Common myeloid progenitor, CD34-positive (primary cell): ENCODE results near the gene SH3YL1.

Source experiments
- CTCF ChIA-PET: fragments of 350-600 bp; sonication (Branson Sonifier 250); formaldehyde crosslinking; loops from one replicate; lab custom pipeline; 2021; ENCODE audit warnings: antibody characterized with exemption; lab: Charles Lee
- POLR2A ChIA-PET: fragments of 350-600 bp; sonication (Branson Sonifier 250); formaldehyde crosslinking; loops from one replicate; lab custom pipeline; 2021; ENCODE audit warnings: antibody characterized with exemption; lab: Charles Lee
- DNase-seq, 3 donors: peaks; one replicate each; pipeline versions ENCODE4 v3.0.0 to v3.0.0-alpha.2; 2013
- H3K27ac ChIP-seq, 2 experiments: 1 replicate in 1 of 2; 2 replicates in 1 of 2; pipeline ENCODE4 v1.7.0; 2013; ENCODE audit warnings: inconsistent platforms in 2 of 2, low read length in 2 of 2, mild to moderate bottlenecking in 2 of 2, low read depth in 1 of 2, moderate library complexity in 1 of 2; ENCODE audit not compliant: severe bottlenecking in 2 of 2, insufficient read depth in 1 of 2, poor library complexity in 1 of 2
- H3K27me3 ChIP-seq, 5 experiments: replicated peaks in 2 of 5; 1 replicate in 3 of 5; 2 replicates in 2 of 5; pipeline versions ENCODE4 v1.6.1 to v1.7.0; 2013; ENCODE audit warnings: low read length in 4 of 5, mild to moderate bottlenecking in 2 of 5, moderate library complexity in 2 of 5, inconsistent platforms in 1 of 5; ENCODE audit not compliant: insufficient read depth in 5 of 5, control insufficient read depth in 4 of 5
- H3K36me3 ChIP-seq, 4 experiments: 1 replicate in 2 of 4; 2 replicates in 2 of 4; pipeline versions ENCODE4 v1.6.1 to v1.7.0; 2013; ENCODE audit warnings: low read length in 3 of 4, control low read depth in 1 of 4, mild to moderate bottlenecking in 1 of 4; ENCODE audit not compliant: control insufficient read depth in 4 of 4, insufficient read depth in 4 of 4
- H3K4me1 ChIP-seq, 4 experiments: 1 replicate in 3 of 4; 2 replicates in 1 of 4; pipeline versions ENCODE4 v1.6.1 to v1.7.1; 2013; ENCODE audit warnings: low read length in 3 of 4, mild to moderate bottlenecking in 3 of 4, control low read depth in 1 of 4, inconsistent platforms in 1 of 4, moderate library complexity in 1 of 4; ENCODE audit not compliant: control insufficient read depth in 4 of 4, insufficient read depth in 4 of 4; ENCODE audit errors: control extremely low read depth in 1 of 4
- H3K4me3 ChIP-seq, 7 experiments: 1 replicate in 4 of 7; 2 replicates in 3 of 7; pipeline versions ENCODE4 v1.5.1 to v1.7.0; 2013; ENCODE audit warnings: mild to moderate bottlenecking in 7 of 7, low read length in 6 of 7, moderate library complexity in 6 of 7, inconsistent platforms in 2 of 7, low read depth in 2 of 7, control low read depth in 1 of 7; ENCODE audit not compliant: insufficient read depth in 4 of 7, control insufficient read depth in 1 of 7; ENCODE audit errors: extremely low read depth in 1 of 7
- H3K9me3 ChIP-seq, 5 experiments: 1 replicate in 4 of 5; 2 replicates in 1 of 5; pipeline versions ENCODE4 v1.6.1 to v1.7.1; 2013; ENCODE audit warnings: low read length in 4 of 5, mild to moderate bottlenecking in 2 of 5, inconsistent platforms in 1 of 5, low read depth in 1 of 5, moderate library complexity in 1 of 5; ENCODE audit not compliant: control insufficient read depth in 4 of 5, insufficient read depth in 2 of 5; ENCODE audit errors: control extremely low read depth in 1 of 5
- WGBS: methylation state at CpG from one replicate; pipeline ENCODE4 v1.1.5; 2013; ENCODE audit not compliant: insufficient coverage; 5-methylcytosine and 5-hydroxymethylcytosine counted together

Gene SH3YL1

DNA sequence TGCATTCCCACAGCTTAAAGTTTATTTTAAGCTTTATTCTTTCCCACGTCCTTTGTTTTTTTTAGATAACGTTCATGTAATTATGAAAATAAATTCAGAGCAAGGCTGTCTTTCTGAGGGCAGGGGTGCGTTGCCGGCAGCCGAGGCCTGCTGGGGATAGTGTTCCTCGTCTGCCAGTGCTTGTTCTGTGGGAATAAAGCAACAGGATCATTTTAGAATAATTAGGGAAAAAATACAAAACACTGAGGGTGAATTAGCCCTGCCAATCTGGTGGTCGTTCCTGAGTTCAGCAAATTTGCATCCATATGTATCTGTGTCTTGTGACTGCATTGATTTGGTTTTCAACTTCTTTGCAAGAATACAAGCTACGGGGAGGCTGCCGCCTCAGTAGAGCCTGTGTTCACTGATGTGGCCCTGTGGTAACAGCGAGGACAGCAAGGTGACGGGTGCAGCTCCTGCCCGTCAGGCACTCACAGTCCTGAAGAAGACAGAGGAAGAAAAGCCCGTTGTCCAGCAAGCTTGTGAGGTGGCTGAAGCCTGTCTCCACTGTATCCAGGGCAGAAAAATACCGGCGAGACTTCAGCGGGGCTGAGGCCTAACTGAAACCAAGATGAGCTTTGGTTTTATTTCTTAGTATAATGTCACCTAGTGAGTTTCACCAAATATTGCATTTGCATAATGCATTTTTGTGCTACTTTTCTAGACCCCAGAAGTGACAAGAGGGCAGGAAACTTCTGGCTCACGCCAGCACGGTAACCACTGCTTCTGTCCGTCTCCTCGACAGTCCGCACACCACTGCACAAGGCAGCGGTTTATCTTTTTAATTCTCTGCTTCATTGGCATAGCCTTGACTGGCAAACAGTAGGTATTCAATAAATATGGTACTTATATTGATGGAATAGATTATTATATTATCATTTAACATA, 64.5 kb downstream of the SH3YL1 start:
- POLR2A ChIA-PET: no interaction called here
- Histone ChIP-seq H3K4me1 (no peaks in the 10 kb centered on the region), H3K4me3 (no peak overlapping the region), H3K36me3 (no peaks in the 10 kb centered on the region), H3K9me3 (peaks cover 0 to 3% (median 0%) of the 10 kb centered on the region in 5 experiments), H3K27ac (no peak overlapping the region), H3K27me3 (no peaks in the 10 kb centered on the region)
- WGBS: 80% methylated on average over 15 of the region's 22 CpGs
- CTCF ChIA-PET: interaction anchor here (1.0 kb wide), 1 partner anchor 9 kb away, joined by 4 read pairs; no protein-coding TSS in a partner anchor
- DNase-seq: no peak

DNA sequence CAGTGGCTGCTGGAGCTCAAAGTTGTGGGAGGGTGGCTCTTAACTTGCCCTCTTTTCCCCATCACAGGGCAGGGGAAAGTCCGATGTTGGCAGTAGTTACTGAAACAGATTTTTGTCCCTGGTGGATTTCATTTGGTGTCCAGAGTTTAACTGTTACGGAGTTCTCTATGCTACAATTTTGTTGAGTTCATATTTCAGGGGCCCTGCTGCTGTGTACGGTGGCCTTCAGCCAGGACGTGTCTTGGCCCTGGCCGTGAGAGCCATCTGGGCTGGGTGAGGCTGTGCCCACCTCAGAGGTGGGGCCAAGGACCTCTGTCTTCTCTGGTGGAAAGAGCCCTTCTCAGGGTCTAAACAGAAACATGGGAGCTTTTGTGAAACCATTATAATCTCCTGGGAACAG, 67.4 kb downstream of the SH3YL1 start:
- H3K4me3 ChIP-seq: no peak overlapping the region
- H3K9me3 ChIP-seq: peaks cover 0 to 3% (median 0%) of the 10 kb centered on the region in 5 experiments
- POLR2A ChIA-PET: no interaction called here
- CTCF ChIA-PET: no interaction called here
- H3K27ac ChIP-seq: no peak overlapping the region
- H3K36me3 ChIP-seq: no peaks in the 10 kb centered on the region
- no peaks in the 10 kb centered on the region for H3K4me1 ChIP-seq
- no peak for DNase-seq
- H3K27me3 ChIP-seq: no peaks in the 10 kb centered on the region
- WGBS: 97% methylated on average over 5 of the region's 5 CpGs

DNA sequence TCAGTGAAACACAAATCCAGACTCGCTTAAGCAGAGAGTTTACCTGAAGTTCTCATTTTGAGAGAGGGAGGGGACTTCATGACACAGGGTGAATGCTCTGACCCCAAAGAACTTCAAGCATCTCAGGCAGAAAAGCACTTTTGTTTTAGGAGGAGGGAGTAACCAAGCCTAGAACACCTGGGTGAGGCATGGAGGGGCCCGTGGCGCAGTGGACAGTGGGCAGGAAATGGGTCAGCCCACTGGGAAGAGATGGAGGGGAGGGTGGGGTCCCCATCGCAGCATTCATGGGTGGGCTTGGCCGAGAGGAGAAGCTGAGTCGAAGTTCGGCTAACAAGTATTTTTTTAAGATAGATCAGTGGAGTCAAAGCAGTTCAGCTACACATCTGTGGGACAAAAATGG, 67.9 kb downstream of the SH3YL1 start:
- POLR2A ChIA-PET: no interaction called here
- CTCF ChIA-PET: no interaction called here
- Histone ChIP-seq H3K27me3 (no peaks in the 10 kb centered on the region), H3K9me3 (peaks cover 0 to 7% (median 0%) of the 10 kb centered on the region in 5 experiments), H3K27ac (no peak overlapping the region), H3K4me3 (no peak overlapping the region), H3K36me3 (no peaks in the 10 kb centered on the region), H3K4me1 (no peaks in the 10 kb centered on the region)
- WGBS: 93% methylated on average over 7 of the region's 7 CpGs
- DNase-seq: no peak

DNA sequence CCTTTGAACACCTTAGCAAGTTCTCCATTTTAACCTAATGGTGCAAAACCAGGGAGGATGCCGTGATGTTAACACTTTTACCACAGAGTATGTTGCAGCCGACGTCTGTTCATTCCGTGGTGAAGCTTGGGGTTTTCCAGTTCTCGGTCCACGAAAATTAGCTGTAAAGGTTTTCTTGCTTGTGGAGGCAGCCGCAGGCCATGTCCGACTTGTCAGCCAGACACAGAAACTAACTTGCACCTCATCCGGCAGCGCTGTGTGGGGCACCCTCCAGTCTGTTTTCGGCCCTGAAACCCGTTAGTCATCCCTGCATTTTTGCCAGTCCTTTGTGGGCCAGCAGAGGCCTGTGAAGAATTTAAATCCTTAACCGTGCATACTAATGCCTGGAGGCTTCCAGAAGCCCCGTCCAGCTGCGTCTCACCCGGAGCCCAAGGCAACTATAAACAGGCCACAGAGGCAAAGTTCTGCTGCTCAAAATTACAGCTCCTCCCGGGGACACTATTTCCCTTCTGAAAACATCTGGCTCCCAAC, 70.6 kb downstream of the SH3YL1 start:
- H3K4me1 ChIP-seq: no peaks in the 10 kb centered on the region
- CTCF ChIA-PET: no interaction called here
- H3K4me3 ChIP-seq: no peak overlapping the region
- peaks cover 0 to 13% (median 0%) of the 10 kb centered on the region in 5 experiments for H3K9me3 ChIP-seq
- H3K27ac ChIP-seq: no peak overlapping the region
- POLR2A ChIA-PET: no interaction called here
- DNase-seq: no peak
- H3K27me3 ChIP-seq: no peaks in the 10 kb centered on the region
- H3K36me3 ChIP-seq: no peaks in the 10 kb centered on the region
- 94% methylated on average over 12 of the region's 17 CpGs for WGBS

DNA sequence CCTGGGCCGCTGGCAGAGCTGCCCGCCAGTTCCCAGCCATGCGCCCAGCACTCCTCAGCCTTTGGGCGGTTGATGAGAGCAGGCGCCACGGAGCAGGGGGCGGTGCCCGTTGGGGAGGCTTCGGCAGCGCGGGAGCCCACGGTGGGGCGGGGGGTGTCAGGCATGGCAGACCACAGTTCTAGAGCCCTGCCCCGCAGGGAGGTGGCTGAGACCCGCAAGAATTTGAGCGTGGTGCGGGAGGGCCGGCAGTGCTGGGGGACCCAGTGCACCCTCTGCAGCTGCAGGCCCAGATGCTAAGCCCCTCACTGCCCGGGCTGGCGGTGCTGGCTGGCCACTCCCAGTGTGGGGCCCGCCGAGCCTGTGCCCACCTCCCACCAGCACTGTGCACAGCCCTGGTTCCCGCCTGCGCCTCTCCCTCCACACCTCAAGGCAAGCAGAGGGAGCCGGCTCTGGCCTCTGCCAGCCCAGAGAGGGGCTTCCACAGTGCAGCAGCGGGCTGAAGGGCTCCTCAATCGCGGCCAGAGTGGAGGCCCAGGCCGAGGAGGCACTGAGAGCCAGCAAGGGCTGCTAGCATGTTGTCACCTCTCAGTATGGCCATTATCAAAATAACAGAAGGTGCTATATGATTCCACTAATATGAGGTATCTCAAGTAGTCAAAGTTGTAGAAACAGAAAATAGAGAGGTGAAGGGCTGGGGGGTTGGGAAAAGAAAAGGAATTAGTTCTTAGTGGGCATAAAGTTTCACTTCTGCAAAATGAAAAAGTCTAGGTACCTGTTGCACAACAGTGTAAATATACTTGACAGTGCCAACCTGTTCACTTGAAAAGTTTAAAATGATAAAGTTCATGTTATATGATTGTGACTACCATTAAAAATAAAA, 72.3 kb downstream of the SH3YL1 start:
- Histone ChIP-seq H3K36me3 (no peaks in the 10 kb centered on the region), H3K4me1 (no peaks in the 10 kb centered on the region), H3K27ac (no peak overlapping the region), H3K9me3 (peaks cover 0 to 22% (median 0%) of the 10 kb centered on the region in 5 experiments), H3K4me3 (no peak overlapping the region), H3K27me3 (no peaks in the 10 kb centered on the region)
- no peak for DNase-seq
- WGBS: 95% methylated on average over 25 of the region's 29 CpGs
- CTCF ChIA-PET: interaction anchor here (1.3 kb wide), 1 partner anchor 8 kb away, joined by 4 read pairs; no protein-coding TSS in a partner anchor
- POLR2A ChIA-PET: no interaction called here

DNA sequence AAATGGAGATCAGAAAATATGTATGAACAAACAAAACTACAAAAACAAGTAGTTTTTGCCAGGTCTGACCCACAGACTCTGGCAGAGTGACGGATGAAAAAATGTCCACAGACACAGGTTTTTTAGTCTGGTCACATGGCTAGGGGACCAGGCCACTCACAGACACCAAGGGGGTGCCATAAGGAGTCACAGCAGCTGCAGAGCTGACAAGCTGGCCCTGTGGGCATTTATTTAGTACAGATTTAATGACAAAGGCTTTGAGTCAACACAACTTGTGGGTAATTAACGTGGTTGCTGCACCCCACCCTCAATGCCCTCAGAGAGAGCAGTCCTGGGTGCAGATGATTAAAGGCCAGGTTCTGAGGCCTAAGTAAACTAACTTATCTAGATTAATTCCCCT, 76.0 kb downstream of the SH3YL1 start:
- no peaks in the 10 kb centered on the region for H3K4me1 ChIP-seq
- peaks cover 0 to 24% (median 2%) of the 10 kb centered on the region in 5 experiments for H3K9me3 ChIP-seq
- DNase-seq: no peak
- POLR2A ChIA-PET: no interaction called here
- no peaks in the 10 kb centered on the region for H3K36me3 ChIP-seq
- H3K4me3 ChIP-seq: no peak overlapping the region
- H3K27ac ChIP-seq: no peak overlapping the region
- H3K27me3 ChIP-seq: no peaks in the 10 kb centered on the region
- WGBS: 88% methylated on average over 2 of the region's 2 CpGs
- CTCF ChIA-PET: no interaction called here
